Activated B cell treated with CpG ODN at 0.5 μM for 24 hours (primary cell): Measurements from ENCODE around the gene TXNDC15. TPM values are rescaled to one million over a fixed set of nuclear protein-coding genes. Genes with fewer than 3 reads are reported as not detected.
"Not testable (repeated sequence)": the region's sequence is repeated elsewhere in the genome, so short reads cannot be mapped to it uniquely, and the experiment has no call there.

Experiments
- ATAC-seq: fragments of 200-7000 bp; cut with Tn5 transposase; one replicate; pipeline ENCODE4 v1.10.0; 2021; ENCODE audit warnings: low read depth, mild to moderate bottlenecking, moderate library complexity
- CTCF ChIA-PET: fragments of 350-600 bp; sonication (Branson Sonifier 250); formaldehyde crosslinking; loops from one replicate; lab custom pipeline; 2021; ENCODE audit warnings: antibody characterized with exemption; lab: Charles Lee
- POLR2A ChIA-PET: fragments of 350-600 bp; sonication (Branson Sonifier 250); formaldehyde crosslinking; loops from one replicate; lab custom pipeline; 2021; ENCODE audit warnings: antibody characterized with exemption; lab: Charles Lee
- DNase-seq: peaks from one replicate; pipeline ENCODE4 v3.0.0; 2022
- H3K27ac Mint-ChIP-seq: one replicate; pipeline ENCODE4 v1.8.0; 2020; ENCODE audit warnings: mixed read lengths
- H3K27me3 Mint-ChIP-seq: one replicate; pipeline ENCODE4 v1.8.0; 2021; ENCODE audit warnings: mixed read lengths
- H3K36me3 Mint-ChIP-seq: one replicate; pipeline ENCODE4 v1.8.0; 2021; ENCODE audit warnings: low read depth, mixed read lengths
- H3K4me1 Mint-ChIP-seq: one replicate; pipeline ENCODE4 v1.8.0; 2021; ENCODE audit warnings: mixed read lengths
- H3K4me3 Mint-ChIP-seq: one replicate; pipeline ENCODE4 v1.8.0; 2020; ENCODE audit warnings: mild to moderate bottlenecking, mixed read lengths
- H3K9me3 Mint-ChIP-seq: one replicate; pipeline ENCODE4 v1.8.0; 2020; ENCODE audit warnings: mixed read lengths
- CTCF ChIP-seq: fragments of 200-600 bp; IDR thresholded peaks from one replicate; pipeline ENCODE4 v1.8.0; 2022; ENCODE audit warnings: antibody characterized with exemption, mild to moderate bottlenecking
- intact Hi-C: fragments of 100-400 bp; cut with micrococcal nuclease; formaldehyde crosslinking; loops from one replicate; pipeline ENCODE4 v1.15.1; 2024
- total RNA-seq: library from RNA; stranded (reverse); gene quantifications from 2 replicates; pipeline ENCODE4 v1.2.3, GENCODE V29; 2022

TXNDC15 gene
- total RNA-seq, 1 donor from 2014 or later, result 26.6 TPM

DNA sequence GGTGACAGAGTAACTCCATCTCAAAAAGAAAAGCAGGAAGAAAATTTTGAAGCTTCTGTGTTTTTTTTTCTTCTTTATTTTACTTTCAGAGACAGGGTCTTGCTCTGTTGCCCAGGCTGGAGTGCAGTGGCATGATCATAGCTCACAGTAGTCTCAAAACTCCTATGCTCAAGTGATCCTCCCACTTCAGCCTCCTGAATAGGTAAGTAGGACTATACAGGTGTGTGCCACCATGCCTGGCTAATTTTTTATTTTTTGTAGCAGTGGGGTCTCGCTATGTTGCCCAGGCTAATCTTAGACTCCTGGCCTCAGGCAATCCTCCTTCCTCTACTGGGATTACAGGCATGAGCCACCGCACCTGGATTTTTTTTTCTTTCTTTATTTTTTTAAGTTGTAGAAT, 38.5 kb upstream of the TXNDC15 start:
- H3K4me3 Mint-ChIP-seq, result no peak overlapping the region
- no peaks in the 10 kb centered on the region for H3K4me1 Mint-ChIP-seq
- no peak overlapping the region for H3K27ac Mint-ChIP-seq
- ATAC-seq (no peak), DNase-seq (no peak)
- POLR2A ChIA-PET, result no interaction called here
- H3K9me3 Mint-ChIP-seq, result no peaks in the 10 kb centered on the region
- peaks cover 51% of the 10 kb centered on the region for H3K36me3 Mint-ChIP-seq
- H3K27me3 Mint-ChIP-seq, result no peaks in the 10 kb centered on the region
- intact Hi-C loops, result no loop called here
- CTCF ChIA-PET, result no interaction called here
- no peak for TF ChIP-seq CTCF

DNA sequence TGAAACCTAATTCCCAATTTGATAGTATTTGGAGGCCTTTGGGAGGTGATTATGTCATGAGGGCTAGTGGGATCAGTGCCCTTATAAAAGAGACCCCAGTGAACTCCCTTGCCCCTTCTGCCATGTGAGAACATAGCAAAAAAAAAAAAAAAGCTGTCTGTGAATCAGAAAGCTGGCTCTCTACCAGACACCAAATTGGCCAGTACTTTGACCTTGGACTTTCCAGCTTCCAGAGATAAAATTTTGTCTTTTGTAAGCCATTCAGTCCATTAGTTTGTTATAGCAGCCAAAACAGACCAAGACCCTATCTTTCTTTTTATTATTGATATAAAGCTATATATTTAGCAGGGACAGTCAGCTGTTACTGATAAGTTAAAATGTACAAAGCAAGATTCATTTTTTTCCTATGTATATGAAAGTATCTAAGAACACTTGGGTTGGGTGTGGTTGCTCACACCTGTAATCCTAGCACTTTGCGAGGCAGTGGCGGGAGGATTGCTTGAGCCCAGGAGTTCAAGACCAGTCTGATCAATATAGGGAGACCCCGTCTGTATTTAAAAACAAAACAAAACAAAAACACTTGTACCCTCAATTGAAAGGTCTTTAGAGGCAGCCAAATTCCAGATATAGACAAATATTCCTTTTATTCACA, 36.5 kb upstream of the TXNDC15 start:
- TF ChIP-seq CTCF, result no peak
- Mint-ChIP-seq H3K9me3 (no peaks in the 10 kb centered on the region), H3K36me3 (peaks cover 43% of the 10 kb centered on the region), H3K4me3 (no peak overlapping the region), H3K4me1 (no peaks in the 10 kb centered on the region), H3K27me3 (no peaks in the 10 kb centered on the region), H3K27ac (no peak overlapping the region)
- ATAC-seq (no peak), DNase-seq (no peak)
- intact Hi-C loops, result no loop called here
- POLR2A ChIA-PET, result interaction anchor here (0.6 kb wide), 1 partner anchor 50 kb away, joined by 4 read pairs; no protein-coding TSS in a partner anchor
- CTCF ChIA-PET, result no interaction called here

GRCh38 chr5:134838361-134838760, 35.8 kb upstream of the TXNDC15 start:
- POLR2A ChIA-PET, H3K4me1 Mint-ChIP-seq, ATAC-seq, intact Hi-C loops, DNase-seq, CTCF ChIA-PET, H3K4me3 Mint-ChIP-seq, H3K27me3 Mint-ChIP-seq, H3K27ac Mint-ChIP-seq, H3K9me3 Mint-ChIP-seq: not testable (repeated sequence)
- peaks cover 39% of the 10 kb centered on the region for H3K36me3 Mint-ChIP-seq

- Mint-ChIP-seq H3K4me1 (peaks cover 9% of the 10 kb centered on the region), H3K9me3 (no peaks in the 10 kb centered on the region), H3K27ac (no peak overlapping the region), H3K36me3 (peaks cover 30% of the 10 kb centered on the region), H3K27me3 (no peaks in the 10 kb centered on the region), H3K4me3 (no peak overlapping the region)
- intact Hi-C loops, result loop anchor here (10.0 kb wide), 1 partner anchor 296 kb away; no protein-coding TSS in a partner anchor
- POLR2A ChIA-PET, result interaction anchor here (0.6 kb wide), 1 partner anchor 36 kb away, joined by 3 read pairs; no protein-coding TSS in a partner anchor
- CTCF ChIA-PET, result no interaction called here
- TF ChIP-seq CTCF, result no peak
- no peak for ATAC-seq
- DNase-seq, result no peak
Measured at GRCh38 chr5:134840811-134841210, 33.4 kb upstream of the TXNDC15 start.

DNA sequence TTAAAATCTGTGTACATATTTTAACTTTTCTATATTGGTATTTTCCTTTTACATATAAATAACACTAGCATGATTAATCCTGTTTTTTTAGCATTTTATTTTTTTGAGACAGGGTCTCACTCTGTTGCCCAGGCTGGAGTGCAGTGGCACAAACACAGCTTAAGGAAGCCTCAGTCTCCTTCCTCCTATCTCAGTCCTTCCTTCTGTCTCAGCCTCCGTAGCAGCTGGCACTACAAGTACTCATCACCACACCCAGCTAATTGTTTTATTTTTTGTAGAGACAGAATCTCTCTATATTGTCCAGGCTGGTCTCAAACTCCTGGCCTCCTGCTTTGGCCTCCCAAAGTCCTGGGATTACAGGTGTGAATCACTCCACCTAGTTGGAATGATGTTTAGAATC, 29.9 kb upstream of the TXNDC15 start:
- Mint-ChIP-seq H3K36me3 (peaks cover 20% of the 10 kb centered on the region), H3K4me3 (no peak overlapping the region), H3K27me3 (no peaks in the 10 kb centered on the region), H3K9me3 (no peaks in the 10 kb centered on the region), H3K27ac (no peak overlapping the region), H3K4me1 (peaks cover 22% of the 10 kb centered on the region)
- ATAC-seq (no peak), DNase-seq (no peak)
- POLR2A ChIA-PET, result interaction anchor here (0.5 to 1.0 kb wide), 3 partner anchors 29 to 62 kb away, joined by 3 to 5 read pairs (median 4); no protein-coding TSS in a partner anchor
- intact Hi-C loops, result loop anchor here (10.0 kb wide), 1 partner anchor 299 kb away; no protein-coding TSS in a partner anchor
- no peak for TF ChIP-seq CTCF
- CTCF ChIA-PET, result no interaction called here
